Stomach (tissue), 9 donors: ENCODE results near the gene MAPK4. TPM values are rescaled to one million over a fixed set of nuclear protein-coding genes. Genes with fewer than 3 reads are reported as not detected.

ENCODE experiments used
- DNase-seq, 2 donors: peaks; one replicate each; pipeline versions ENCODE4 v3.0.0 to v3.0.0-alpha.2; 2013 to 2019
- H3K27ac ChIP-seq, 5 donors: fragments of 200-600 bp in 4 of 5; sonication (generic) in 4 of 5; one replicate each; pipeline ENCODE4 v1.5.1; 2013 to 2019; ENCODE audit warnings: mild to moderate bottlenecking in 1 of 5, moderate library complexity in 1 of 5
- H3K27me3 ChIP-seq, 3 donors: fragments of 200-600 bp; sonication (generic); one replicate each; pipeline ENCODE4 v1.5.1; 2017 to 2019; ENCODE audit warnings: mixed run types in 1 of 3
- H3K36me3 ChIP-seq, 4 donors: fragments of 200-600 bp; sonication (generic); 1 replicate in 3 of 4; 2 replicates in 1 of 4; pipeline ENCODE4 v1.5.1; 2016 to 2019
- H3K4me1 ChIP-seq, 4 donors: fragments of 200-600 bp; sonication (generic); one replicate each; pipeline ENCODE4 v1.5.1; 2016 to 2019
- H3K4me3 ChIP-seq, 4 donors: fragments of 200-600 bp; sonication (generic) in 3 of 4; one replicate each; pipeline ENCODE4 v1.5.1; 2016 to 2019; ENCODE audit warnings: mild to moderate bottlenecking in 1 of 4
- H3K9me3 ChIP-seq, 4 donors: fragments of 200-600 bp; sonication (generic); one replicate each; pipeline ENCODE4 v1.5.1; 2016 to 2019
- CTCF ChIP-seq, 7 experiments: fragments of 450-650 bp in 4 of 7; fragments of 200-600 bp in 3 of 7; sonication (generic) in 3 of 7; IDR thresholded peaks; one replicate each; pipeline ENCODE4 v1.5.1; 2016 to 2019; ENCODE audit warnings: antibody characterized with exemption in 7 of 7, control low read depth in 2 of 7, mild to moderate bottlenecking in 1 of 7
- EP300 ChIP-seq: sonication (generic); formaldehyde crosslinking; IDR thresholded peaks from one replicate; pipeline ENCODE4 v1.6.1; 2017; ENCODE audit warnings: antibody characterized with exemption
- POLR2A ChIP-seq, 4 donors: fragments of 450-650 bp; IDR thresholded peaks; one replicate each; pipeline ENCODE4 v1.6.1; 2016; ENCODE audit warnings: antibody characterized with exemption in 4 of 4, control low read depth in 2 of 4, mild to moderate bottlenecking in 1 of 4, moderate library complexity in 1 of 4
- POLR2AphosphoS5 ChIP-seq, 3 donors: sonication (generic); formaldehyde crosslinking; IDR thresholded peaks; one replicate each; pipeline ENCODE4 v1.6.1; 2016; ENCODE audit warnings: antibody characterized with exemption in 3 of 3
- WGBS, 5 donors: extraction: QIAGEN DNeasy Blood & Tissue Kit in 3 of 5; methylation state at CpG; one replicate each; pipeline versions ENCODE4 v1.1.5 to v1.1.7; 2013 to 2018; 5-methylcytosine and 5-hydroxymethylcytosine counted together
- intact Hi-C: fragments of 100-400 bp; cut with DNase I; formaldehyde crosslinking; loops from one replicate; pipeline ENCODE4 v1.15.1; 2023; ENCODE audit warnings: low total_unique reads
- polyA plus RNA-seq, 3 donors: library from polyadenylated mRNA; stranded (reverse); fragments of 200-250 nt; gene quantifications; one replicate each; pipeline ENCODE4 v1.2.3, GENCODE V29; 2013
- total RNA-seq, 5 donors: library from RNA; depleted of rRNA; stranded (reverse); fragments of >200 nt; gene quantifications; one replicate each; pipeline versions ENCODE4 v1.1.0 to v1.2.3, GENCODE V29; 2014 to 2016
- donor health status: healthy with polysubstance abuse.
- donor health status: Bipolar disorder and iron deficiency.
- donor health status: healthy.

The MAPK4 gene
- total and polyA plus RNA-seq, 8 donors, result 0.19 to 86.0 (median 4.2) TPM

- WGBS, 5 donors, result 85 to 93% (median 90%) methylated on average over 4 of the region's 4 CpGs
- Histone ChIP-seq H3K27ac (no peak overlapping the region), H3K27me3 (no peaks in the 10 kb centered on the region), H3K36me3 (peaks cover 0 to 7% (median 0%) of the 10 kb centered on the region in 4 donors), H3K4me3 (no peak overlapping the region), H3K9me3 (peaks cover 0 to 5% (median 2%) of the 10 kb centered on the region in 4 donors), H3K4me1 (no peaks in the 10 kb centered on the region)
- TF ChIP-seq CTCF (IDR thresholded peaks at IDR 0.05) (no peak), EP300 (no peak), POLR2A (IDR thresholded peaks at IDR 0.05) (no peak), POLR2AphosphoS5 (IDR thresholded peaks at IDR 0.05) (no peak)
- intact Hi-C loops, result no loop called here
- DNase-seq, result no peak
Observed at GRCh38 chr18:50720325-50720674, 160.4 kb downstream of the MAPK4 start.

- DNase-seq, result no peak
- Histone ChIP-seq H3K36me3 (peaks cover 0 to under 1% (median 0%) of the 10 kb centered on the region in 4 donors), H3K9me3 (no peaks in the 10 kb centered on the region), H3K27me3 (no peaks in the 10 kb centered on the region), H3K4me3 (no peak overlapping the region), H3K4me1 (no peaks in the 10 kb centered on the region), H3K27ac (no peak overlapping the region)
- intact Hi-C loops, result no loop called here
- WGBS, 5 donors, result 87 to 95% (median 91%) methylated on average over 4 of the region's 4 CpGs
- TF ChIP-seq CTCF (IDR thresholded peaks at IDR 0.05) (no peak), EP300 (no peak), POLR2AphosphoS5 (IDR thresholded peaks at IDR 0.05) (no peak), POLR2A (IDR thresholded peaks at IDR 0.05) (no peak)
Observed at GRCh38 chr18:50721006-50721405, 161.1 kb downstream of the MAPK4 start.

- H3K4me3 ChIP-seq, result no peak overlapping the region
- TF ChIP-seq POLR2A (IDR thresholded peaks at IDR 0.05) (no peak), EP300 (no peak), CTCF (IDR thresholded peaks at IDR 0.05) (no peak)
- H3K27me3 ChIP-seq, result no peaks in the 10 kb centered on the region
- H3K27ac ChIP-seq, result no peak overlapping the region
- no peaks in the 10 kb centered on the region for H3K9me3 ChIP-seq
- H3K36me3 ChIP-seq, result no peaks in the 10 kb centered on the region
- no peaks in the 10 kb centered on the region for H3K4me1 ChIP-seq
- WGBS, 5 donors, result 88 to 92% (median 90%) methylated on average over 2 to 4 of the region's 4 CpGs
- intact Hi-C loops, result no loop called here
- peak in 1 of 2 donors; percentile 16 for DNase-seq
Observed at GRCh38 chr18:50721451-50722120, 161.7 kb downstream of the MAPK4 start.

- TF ChIP-seq POLR2A (IDR thresholded peaks at IDR 0.05), result no peak
- TF ChIP-seq CTCF (IDR thresholded peaks at IDR 0.05), result no peak
- TF ChIP-seq POLR2AphosphoS5 (IDR thresholded peaks at IDR 0.05), result no peak
- no peak for TF ChIP-seq EP300
- intact Hi-C loops, result no loop called here
- no peak overlapping the region for H3K27ac ChIP-seq
- H3K4me1 ChIP-seq, result no peaks in the 10 kb centered on the region
- no peaks in the 10 kb centered on the region for H3K36me3 ChIP-seq
- DNase-seq, result no peak
- no peak overlapping the region for H3K4me3 ChIP-seq
- WGBS, 5 donors, result 92 to 97% (median 95%) methylated on average over 4 of the region's 4 CpGs
- H3K9me3 ChIP-seq, result no peaks in the 10 kb centered on the region
- H3K27me3 ChIP-seq, result no peaks in the 10 kb centered on the region
Observed at GRCh38 chr18:50722311-50722710, 162.4 kb downstream of the MAPK4 start.
